HG03095 (cell line): Measurements from ENCODE around the gene NEMP1.
"Not testable (repeated sequence)": the region's sequence is repeated elsewhere in the genome, so short reads cannot be mapped to it uniquely, and the experiment has no call there.

Experiments
- ATAC-seq: cut with Tn5 transposase; IDR thresholded peaks from one replicate; pipeline ENCODE4 v1.9.1; 2021; ENCODE audit warnings: moderate library complexity; ENCODE audit not compliant: unreplicated experiment

The NEMP1 gene

GRCh38 chr12:57031138-57031725, 47.4 kb downstream of the NEMP1 start:
- peak; percentile 59 for ATAC-seq

- ATAC-seq, result no peak
Observed at GRCh38 chr12:57029457-57029856, 49.1 kb downstream of the NEMP1 start.

- ATAC-seq, result no peak
Observed at GRCh38 chr12:57027805-57028153, 50.8 kb downstream of the NEMP1 start.

DNA sequence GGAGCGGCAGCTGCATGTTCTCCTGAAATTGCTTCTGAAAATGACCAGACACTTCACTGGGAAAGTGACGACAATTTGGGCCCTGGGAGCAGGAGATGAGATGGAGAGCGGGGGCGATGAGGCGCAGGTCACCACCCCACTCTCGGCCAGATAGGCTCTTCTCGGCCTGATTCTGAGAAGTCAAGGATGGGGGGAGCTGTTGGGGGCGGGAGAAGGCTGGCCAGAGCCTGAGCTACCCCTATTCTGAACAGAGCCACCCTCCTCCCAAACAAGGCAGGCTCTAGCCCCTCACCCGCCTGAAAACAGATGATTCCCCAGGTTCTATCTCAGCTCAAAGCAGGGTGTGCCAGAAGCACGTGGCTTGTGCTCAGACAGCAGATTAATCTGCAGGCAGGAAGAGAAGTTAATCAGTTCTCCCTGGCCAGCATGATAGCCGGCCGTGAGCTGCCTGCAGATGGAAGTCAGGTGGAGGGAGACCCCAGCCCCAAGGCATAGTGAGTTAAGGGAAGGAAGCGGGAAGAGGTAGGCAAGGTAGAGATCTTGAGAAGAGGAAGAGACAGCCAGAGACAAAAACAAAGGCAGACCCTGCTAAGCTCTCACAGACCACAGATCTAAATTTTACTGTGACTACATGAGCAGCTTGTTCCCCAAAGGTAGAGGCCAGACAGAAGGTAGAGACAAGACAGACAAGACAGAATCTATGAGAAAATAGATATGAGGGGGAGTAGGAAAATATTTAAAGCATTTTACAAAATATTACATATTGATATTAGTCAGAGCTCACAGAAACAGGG, 51.4 kb downstream of the NEMP1 start:
- no peak for ATAC-seq

DNA sequence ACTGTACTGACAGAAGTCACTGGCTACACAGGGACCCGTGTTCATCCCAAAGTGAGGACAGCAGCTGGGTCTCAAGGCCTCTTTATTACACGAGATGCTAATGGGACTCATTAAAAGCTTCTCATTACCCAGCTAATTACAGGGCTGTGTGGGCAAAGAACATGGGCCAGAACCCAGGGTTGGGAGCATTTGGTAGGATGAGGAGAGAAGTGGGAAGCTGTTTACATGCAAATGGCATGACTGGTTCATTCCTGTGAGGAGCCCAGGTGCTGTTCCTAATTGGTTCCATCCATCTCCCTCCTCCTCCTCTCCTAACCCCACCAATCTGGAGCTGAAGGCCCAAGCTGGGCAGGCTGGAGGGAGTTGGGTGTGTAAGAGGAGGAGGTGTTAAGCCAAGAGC, 53.4 kb downstream of the NEMP1 start:
- no peak for ATAC-seq

DNA sequence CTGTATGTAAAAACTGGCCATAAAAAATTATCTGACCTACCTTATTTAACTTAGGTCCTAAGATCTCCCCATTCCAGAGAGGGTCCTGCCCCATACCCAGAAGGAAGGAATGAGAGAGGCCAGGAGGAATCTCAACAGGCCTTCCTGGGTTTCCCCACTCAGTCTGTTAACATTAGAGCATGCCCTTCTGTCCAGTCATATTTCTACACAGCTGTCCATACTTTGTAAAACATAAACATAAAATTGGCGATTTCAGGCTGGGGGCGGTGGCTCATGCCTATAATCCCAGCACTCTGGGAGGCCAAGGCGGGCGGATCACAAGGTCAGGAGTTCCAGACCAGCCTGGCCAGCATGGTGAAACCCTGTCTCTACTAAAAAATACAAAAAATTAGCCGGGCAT, 56.3 kb downstream of the NEMP1 start:
- not testable (repeated sequence) for ATAC-seq

- no peak for ATAC-seq
Observed at GRCh38 chr12:57019983-57020719, 58.4 kb downstream of the NEMP1 start.

- no peak for ATAC-seq
Observed at GRCh38 chr12:57018906-57019305, 59.7 kb downstream of the NEMP1 start.

DNA sequence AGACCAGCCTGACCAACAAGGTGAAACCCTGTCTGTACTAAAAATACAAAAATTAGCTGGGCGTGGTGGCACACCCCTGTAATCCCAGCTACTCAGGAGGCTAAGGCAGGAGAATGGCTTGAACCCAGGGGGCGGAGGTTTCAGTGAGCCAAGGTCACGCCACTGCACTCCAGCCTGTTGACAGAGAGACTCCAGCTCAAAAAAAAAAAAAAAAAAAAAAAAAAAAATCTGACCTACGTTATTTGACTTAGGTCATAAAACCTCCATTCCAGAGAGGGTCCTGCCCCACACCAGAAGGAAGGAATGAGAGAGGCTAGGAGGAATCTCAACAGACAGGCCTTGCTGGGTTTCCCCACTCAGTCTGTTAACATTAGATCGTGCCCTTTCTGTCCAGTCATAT, 60.2 kb downstream of the NEMP1 start:
- ATAC-seq, result not testable (repeated sequence)

- ATAC-seq, result no peak
Observed at GRCh38 chr12:57016348-57016747, 62.2 kb downstream of the NEMP1 start, which contains the start of gene TAC3. Gene TAC3, minus strand, starts transcription at chr12:57016529. Its CDS starts 732 bp downstream, at chr12:57015797.

GRCh38 chr12:57012600-57013465, 65.8 kb downstream of the NEMP1 start:
- ATAC-seq, result peak; percentile 80

- ATAC-seq, result no peak
Observed at GRCh38 chr12:57011438-57012424, 66.9 kb downstream of the NEMP1 start.

- ATAC-seq, result no peak
Observed at GRCh38 chr12:57010627-57011247, 67.9 kb downstream of the NEMP1 start.

DNA sequence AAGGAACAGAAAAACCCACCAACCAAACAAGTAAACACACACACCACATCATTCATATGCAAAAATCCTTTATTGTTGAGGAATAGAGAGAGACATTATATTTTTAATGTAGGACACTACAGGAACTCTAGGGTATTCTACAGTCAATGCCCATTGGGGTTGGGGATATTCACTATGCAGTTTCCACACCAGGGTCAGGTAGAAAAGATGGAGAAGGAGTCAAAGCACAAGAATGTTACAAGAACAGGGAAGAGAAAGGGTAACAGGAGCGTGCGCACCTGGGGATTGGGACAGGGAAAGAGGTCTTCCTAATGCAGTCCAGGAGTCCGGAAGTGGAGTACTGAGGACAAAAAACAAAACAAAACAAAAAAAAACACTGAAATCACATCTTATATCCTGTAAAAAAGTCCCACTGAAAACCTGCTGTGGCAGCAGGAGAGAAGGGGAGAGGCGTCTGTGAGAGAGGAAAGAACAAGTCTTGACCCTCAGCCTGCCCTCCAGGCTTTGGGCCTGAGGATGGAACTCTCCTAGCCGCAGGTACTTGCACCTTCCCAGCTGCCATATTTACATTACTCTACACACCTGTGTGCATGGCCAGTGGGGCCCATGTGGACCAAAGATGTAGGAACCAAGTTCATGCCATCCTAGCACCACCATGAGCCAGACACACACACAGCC, 68.5 kb downstream of the NEMP1 start:
- no peak for ATAC-seq

DNA sequence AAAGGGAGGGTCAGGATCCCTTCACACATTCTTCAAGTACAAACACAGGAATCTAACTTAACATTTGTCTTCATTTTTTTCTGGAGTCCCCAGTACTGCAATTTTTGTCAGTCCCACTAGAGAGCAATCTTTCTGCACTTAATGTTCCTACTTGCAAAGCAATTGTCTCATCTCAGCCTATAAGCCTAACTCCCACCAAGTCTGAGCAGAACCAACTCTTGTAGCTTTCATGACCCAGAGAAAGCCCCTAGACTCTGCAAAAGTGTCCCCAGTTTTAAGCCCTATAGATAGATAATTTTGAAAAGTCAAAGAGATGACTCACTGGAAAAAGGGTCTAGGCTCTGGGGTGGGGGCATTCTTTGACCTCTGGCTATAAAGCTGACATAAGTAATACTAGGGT, 70.4 kb downstream of the NEMP1 start:
- ATAC-seq, result no peak

GRCh38 chr12:57006809-57007475, 71.6 kb downstream of the NEMP1 start:
- no peak for ATAC-seq

- peak; percentile 59 for ATAC-seq
Observed at GRCh38 chr12:57005980-57006808, 72.4 kb downstream of the NEMP1 start, which contains the start of gene ZBTB39. Gene ZBTB39, minus strand, starts transcription at chr12:57006546. Its CDS starts 1,629 bp downstream, at chr12:57004917.
